Esophagus muscularis mucosa (tissue), 3 donors: ENCODE data around the gene DPH2.

Experiments used
- CTCF ChIP-seq, 3 experiments: fragments of 200-600 bp in 2 of 3; fragments of 450-650 bp in 1 of 3; sonication (generic) in 2 of 3; IDR thresholded peaks; one replicate each; pipeline ENCODE4 v1.5.1; 2017 to 2019; ENCODE audit warnings: antibody characterized with exemption in 3 of 3, mild to moderate bottlenecking in 2 of 3, moderate library complexity in 1 of 3
- POLR2A ChIP-seq: fragments of 450-650 bp; IDR thresholded peaks from one replicate; pipeline ENCODE4 v1.6.1; 2017; ENCODE audit warnings: antibody characterized with exemption, moderate library complexity, mild to moderate bottlenecking, low read depth

- TF ChIP-seq CTCF (IDR thresholded peaks at IDR 0.05) (no peak), POLR2A (no peak)
Observed at GRCh38 chr1:43969416-43969745, 429 bp upstream of the DPH2 start.
